GM12878 (cell line): ENCODE data around the gene HOPX.

Experiments
- BCL11A ChIP-seq: IDR thresholded peaks from 2 replicates; pipeline ENCODE4 v1.6.1; 2011; ENCODE audit warnings: low read depth, low read length
- CTCF ChIP-seq, 3 experiments: IDR thresholded peaks in 2 of 3; conservative IDR thresholded peaks in 1 of 3; 2 replicates each; pipeline ENCODE4 v1.5.1; 2011; ENCODE audit warnings: low read depth in 3 of 3, low read length in 3 of 3, mild to moderate bottlenecking in 3 of 3, control low read depth in 2 of 3, moderate library complexity in 2 of 3, inconsistent platforms in 1 of 3, mixed read lengths in 1 of 3; ENCODE audit not compliant: control insufficient read depth in 2 of 3, insufficient read depth in 1 of 3; ENCODE audit errors: extremely low read depth in 1 of 3
- MAX ChIP-seq: IDR thresholded peaks from 2 replicates; pipeline ENCODE4 v1.6.1; 2012; ENCODE audit warnings: low read depth, low read length, improper control_type of control experiment
- POLR2A ChIP-seq: IDR thresholded peaks from 2 replicates; pipeline ENCODE4 v1.6.1; 2011; ENCODE audit warnings: low read depth, mild to moderate bottlenecking, low read length
- POLR2AphosphoS5 ChIP-seq: IDR thresholded peaks from 2 replicates; pipeline ENCODE4 v1.6.1; 2011; ENCODE audit warnings: mild to moderate bottlenecking, low read length, inconsistent platforms
- POU2F2 ChIP-seq: IDR thresholded peaks from 3 replicates; pipeline ENCODE4 v1.6.1; 2011; ENCODE audit warnings: low read depth, mild to moderate bottlenecking, low read length, borderline replicate concordance
- RFX5 ChIP-seq: IDR thresholded peaks from 2 replicates; pipeline ENCODE4 v1.6.1; 2011; ENCODE audit warnings: low read depth, low read length, improper control_type of control experiment
- SIX5 ChIP-seq: IDR thresholded peaks from 2 replicates; pipeline ENCODE4 v1.6.1; 2011; ENCODE audit warnings: mild to moderate bottlenecking, low read depth, low read length, moderate library complexity; ENCODE audit not compliant: severe bottlenecking
- SMAD5 ChIP-seq: IDR thresholded peaks from 2 replicates; pipeline ENCODE4 v1.6.1; 2016; ENCODE audit warnings: antibody characterized with exemption, low read depth
- TF ChIP-seq, protein P1 (sequence below): IDR thresholded peaks from 2 replicates; pipeline ENCODE4 v1.6.1; 2012; ENCODE audit warnings: low read length, inconsistent platforms
- TF ChIP-seq, protein P2 (sequence below): IDR thresholded peaks from 2 replicates; pipeline ENCODE4 v1.6.1; 2011; ENCODE audit warnings: mild to moderate bottlenecking, low read depth, low read length, moderate library complexity; ENCODE audit not compliant: insufficient replicate concordance
- TF ChIP-seq, protein P3 (sequence below): IDR thresholded peaks from 2 replicates; pipeline ENCODE4 v1.6.1; 2012; ENCODE audit warnings: mild to moderate bottlenecking, low read depth, low read length
- TF ChIP-seq, protein P4 (sequence below): IDR thresholded peaks from 2 replicates; pipeline ENCODE4 v1.6.1; 2011; ENCODE audit warnings: low read depth, low read length, improper control_type of control experiment, borderline replicate concordance

DNA sequence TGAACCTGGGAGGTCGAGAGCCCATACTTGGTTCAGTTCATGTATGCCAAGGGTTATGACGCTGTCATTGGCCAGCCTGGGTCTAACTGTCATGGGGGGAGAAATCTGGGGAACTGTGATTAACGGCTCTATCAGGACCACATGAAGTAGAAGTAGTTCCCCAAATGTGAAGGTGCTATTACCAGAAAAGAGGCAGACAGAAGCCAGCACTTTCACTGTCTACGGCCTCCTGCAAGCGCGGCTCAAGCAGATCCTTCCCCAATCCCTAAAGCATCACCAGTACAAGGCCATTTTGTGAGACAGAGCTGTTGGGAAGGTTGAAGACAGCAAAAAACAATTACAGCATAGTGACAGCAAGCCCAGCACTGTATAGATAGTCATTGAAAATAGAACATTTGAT is 37.5 kb downstream of the HOPX start:
- TF ChIP-seq POLR2A (no peak), BCL11A (no peak), CTCF (IDR thresholded peaks at IDR 0.05 in 2 of 3, conservative IDR thresholded peaks at IDR 0.05 in 1 of 3; ENCODE audit: control insufficient read depth in 2 of 3, extremely low read depth in 1 of 3, insufficient read depth in 1 of 3, low read depth in 3 of 3, low read length in 3 of 3) (no peak), POLR2AphosphoS5 (no peak), SIX5 (no peak), RFX5 (no peak), POU2F2 (no peak), SMAD5 (no peak), MAX (no peak)
- TF ChIP-seq, protein P1, sequence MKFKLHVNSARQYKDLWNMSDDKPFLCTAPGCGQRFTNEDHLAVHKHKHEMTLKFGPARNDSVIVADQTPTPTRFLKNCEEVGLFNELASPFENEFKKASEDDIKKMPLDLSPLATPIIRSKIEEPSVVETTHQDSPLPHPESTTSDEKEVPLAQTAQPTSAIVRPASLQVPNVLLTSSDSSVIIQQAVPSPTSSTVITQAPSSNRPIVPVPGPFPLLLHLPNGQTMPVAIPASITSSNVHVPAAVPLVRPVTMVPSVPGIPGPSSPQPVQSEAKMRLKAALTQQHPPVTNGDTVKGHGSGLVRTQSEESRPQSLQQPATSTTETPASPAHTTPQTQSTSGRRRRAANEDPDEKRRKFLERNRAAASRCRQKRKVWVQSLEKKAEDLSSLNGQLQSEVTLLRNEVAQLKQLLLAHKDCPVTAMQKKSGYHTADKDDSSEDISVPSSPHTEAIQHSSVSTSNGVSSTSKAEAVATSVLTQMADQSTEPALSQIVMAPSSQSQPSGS = no peak
- TF ChIP-seq, protein P2, sequence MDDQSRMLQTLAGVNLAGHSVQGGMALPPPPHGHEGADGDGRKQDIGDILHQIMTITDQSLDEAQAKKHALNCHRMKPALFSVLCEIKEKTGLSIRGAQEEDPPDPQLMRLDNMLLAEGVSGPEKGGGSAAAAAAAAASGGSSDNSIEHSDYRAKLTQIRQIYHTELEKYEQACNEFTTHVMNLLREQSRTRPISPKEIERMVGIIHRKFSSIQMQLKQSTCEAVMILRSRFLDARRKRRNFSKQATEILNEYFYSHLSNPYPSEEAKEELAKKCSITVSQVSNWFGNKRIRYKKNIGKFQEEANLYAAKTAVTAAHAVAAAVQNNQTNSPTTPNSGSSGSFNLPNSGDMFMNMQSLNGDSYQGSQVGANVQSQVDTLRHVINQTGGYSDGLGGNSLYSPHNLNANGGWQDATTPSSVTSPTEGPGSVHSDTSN = no peak
- TF ChIP-seq, protein P3, sequence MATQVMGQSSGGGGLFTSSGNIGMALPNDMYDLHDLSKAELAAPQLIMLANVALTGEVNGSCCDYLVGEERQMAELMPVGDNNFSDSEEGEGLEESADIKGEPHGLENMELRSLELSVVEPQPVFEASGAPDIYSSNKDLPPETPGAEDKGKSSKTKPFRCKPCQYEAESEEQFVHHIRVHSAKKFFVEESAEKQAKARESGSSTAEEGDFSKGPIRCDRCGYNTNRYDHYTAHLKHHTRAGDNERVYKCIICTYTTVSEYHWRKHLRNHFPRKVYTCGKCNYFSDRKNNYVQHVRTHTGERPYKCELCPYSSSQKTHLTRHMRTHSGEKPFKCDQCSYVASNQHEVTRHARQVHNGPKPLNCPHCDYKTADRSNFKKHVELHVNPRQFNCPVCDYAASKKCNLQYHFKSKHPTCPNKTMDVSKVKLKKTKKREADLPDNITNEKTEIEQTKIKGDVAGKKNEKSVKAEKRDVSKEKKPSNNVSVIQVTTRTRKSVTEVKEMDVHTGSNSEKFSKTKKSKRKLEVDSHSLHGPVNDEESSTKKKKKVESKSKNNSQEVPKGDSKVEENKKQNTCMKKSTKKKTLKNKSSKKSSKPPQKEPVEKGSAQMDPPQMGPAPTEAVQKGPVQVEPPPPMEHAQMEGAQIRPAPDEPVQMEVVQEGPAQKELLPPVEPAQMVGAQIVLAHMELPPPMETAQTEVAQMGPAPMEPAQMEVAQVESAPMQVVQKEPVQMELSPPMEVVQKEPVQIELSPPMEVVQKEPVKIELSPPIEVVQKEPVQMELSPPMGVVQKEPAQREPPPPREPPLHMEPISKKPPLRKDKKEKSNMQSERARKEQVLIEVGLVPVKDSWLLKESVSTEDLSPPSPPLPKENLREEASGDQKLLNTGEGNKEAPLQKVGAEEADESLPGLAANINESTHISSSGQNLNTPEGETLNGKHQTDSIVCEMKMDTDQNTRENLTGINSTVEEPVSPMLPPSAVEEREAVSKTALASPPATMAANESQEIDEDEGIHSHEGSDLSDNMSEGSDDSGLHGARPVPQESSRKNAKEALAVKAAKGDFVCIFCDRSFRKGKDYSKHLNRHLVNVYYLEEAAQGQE = no peak
- TF ChIP-seq, protein P4, sequence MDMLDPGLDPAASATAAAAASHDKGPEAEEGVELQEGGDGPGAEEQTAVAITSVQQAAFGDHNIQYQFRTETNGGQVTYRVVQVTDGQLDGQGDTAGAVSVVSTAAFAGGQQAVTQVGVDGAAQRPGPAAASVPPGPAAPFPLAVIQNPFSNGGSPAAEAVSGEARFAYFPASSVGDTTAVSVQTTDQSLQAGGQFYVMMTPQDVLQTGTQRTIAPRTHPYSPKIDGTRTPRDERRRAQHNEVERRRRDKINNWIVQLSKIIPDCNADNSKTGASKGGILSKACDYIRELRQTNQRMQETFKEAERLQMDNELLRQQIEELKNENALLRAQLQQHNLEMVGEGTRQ = no peak
